ENCODE measurements around the gene ADORA1.

GRCh38 chr1:203124011-203124410, 3.5 kb upstream of the ADORA1 start:
- TF ChIP-seq, protein P1, sequence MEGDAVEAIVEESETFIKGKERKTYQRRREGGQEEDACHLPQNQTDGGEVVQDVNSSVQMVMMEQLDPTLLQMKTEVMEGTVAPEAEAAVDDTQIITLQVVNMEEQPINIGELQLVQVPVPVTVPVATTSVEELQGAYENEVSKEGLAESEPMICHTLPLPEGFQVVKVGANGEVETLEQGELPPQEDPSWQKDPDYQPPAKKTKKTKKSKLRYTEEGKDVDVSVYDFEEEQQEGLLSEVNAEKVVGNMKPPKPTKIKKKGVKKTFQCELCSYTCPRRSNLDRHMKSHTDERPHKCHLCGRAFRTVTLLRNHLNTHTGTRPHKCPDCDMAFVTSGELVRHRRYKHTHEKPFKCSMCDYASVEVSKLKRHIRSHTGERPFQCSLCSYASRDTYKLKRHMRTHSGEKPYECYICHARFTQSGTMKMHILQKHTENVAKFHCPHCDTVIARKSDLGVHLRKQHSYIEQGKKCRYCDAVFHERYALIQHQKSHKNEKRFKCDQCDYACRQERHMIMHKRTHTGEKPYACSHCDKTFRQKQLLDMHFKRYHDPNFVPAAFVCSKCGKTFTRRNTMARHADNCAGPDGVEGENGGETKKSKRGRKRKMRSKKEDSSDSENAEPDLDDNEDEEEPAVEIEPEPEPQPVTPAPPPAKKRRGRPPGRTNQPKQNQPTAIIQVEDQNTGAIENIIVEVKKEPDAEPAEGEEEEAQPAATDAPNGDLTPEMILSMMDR (IDR thresholded peaks at IDR 0.05; ENCODE audit: insufficient read depth, low read length): no peak
- TF ChIP-seq, protein P2, sequence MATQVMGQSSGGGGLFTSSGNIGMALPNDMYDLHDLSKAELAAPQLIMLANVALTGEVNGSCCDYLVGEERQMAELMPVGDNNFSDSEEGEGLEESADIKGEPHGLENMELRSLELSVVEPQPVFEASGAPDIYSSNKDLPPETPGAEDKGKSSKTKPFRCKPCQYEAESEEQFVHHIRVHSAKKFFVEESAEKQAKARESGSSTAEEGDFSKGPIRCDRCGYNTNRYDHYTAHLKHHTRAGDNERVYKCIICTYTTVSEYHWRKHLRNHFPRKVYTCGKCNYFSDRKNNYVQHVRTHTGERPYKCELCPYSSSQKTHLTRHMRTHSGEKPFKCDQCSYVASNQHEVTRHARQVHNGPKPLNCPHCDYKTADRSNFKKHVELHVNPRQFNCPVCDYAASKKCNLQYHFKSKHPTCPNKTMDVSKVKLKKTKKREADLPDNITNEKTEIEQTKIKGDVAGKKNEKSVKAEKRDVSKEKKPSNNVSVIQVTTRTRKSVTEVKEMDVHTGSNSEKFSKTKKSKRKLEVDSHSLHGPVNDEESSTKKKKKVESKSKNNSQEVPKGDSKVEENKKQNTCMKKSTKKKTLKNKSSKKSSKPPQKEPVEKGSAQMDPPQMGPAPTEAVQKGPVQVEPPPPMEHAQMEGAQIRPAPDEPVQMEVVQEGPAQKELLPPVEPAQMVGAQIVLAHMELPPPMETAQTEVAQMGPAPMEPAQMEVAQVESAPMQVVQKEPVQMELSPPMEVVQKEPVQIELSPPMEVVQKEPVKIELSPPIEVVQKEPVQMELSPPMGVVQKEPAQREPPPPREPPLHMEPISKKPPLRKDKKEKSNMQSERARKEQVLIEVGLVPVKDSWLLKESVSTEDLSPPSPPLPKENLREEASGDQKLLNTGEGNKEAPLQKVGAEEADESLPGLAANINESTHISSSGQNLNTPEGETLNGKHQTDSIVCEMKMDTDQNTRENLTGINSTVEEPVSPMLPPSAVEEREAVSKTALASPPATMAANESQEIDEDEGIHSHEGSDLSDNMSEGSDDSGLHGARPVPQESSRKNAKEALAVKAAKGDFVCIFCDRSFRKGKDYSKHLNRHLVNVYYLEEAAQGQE (IDR thresholded peaks at IDR 0.05; ENCODE audit: insufficient replicate concordance, low read depth): no peak
